ENCODE measurements around the gene OST4. TPM values are rescaled to one million over a fixed set of nuclear protein-coding genes. Genes with fewer than 3 reads are reported as not detected.
"Not testable (repeated sequence)": the region's sequence is repeated elsewhere in the genome, so short reads cannot be mapped to it uniquely, and the experiment has no call there.

Gene OST4
- polyA plus RNA-seq (ENCODE audit: insufficient read length), result 228 TPM

- peak; percentile 77 for DNase-seq (ENCODE audit: low read depth)
These were observed at the start of gene OST4 for GRCh38 chr2:27071277-27071989. Gene OST4 (minus strand): TSS chr2:27071654.

GRCh38 chr2:27119330-27119670, 47.8 kb upstream of the OST4 start:
- DNase-seq (ENCODE audit: low read depth), result not testable (repeated sequence)

GRCh38 chr2:27118525-27119329, 47.3 kb upstream of the OST4 start, which contains the start of gene CGREF1:
Gene CGREF1 (minus strand): TSS chr2:27119128. CDS start chr2:27104366, 14,762 bp downstream.
- DNase-seq (ENCODE audit: low read depth), result no peak

GRCh38 chr2:27117995-27118524, 46.6 kb upstream of the OST4 start:
- no peak for DNase-seq (ENCODE audit: low read depth)

DNA sequence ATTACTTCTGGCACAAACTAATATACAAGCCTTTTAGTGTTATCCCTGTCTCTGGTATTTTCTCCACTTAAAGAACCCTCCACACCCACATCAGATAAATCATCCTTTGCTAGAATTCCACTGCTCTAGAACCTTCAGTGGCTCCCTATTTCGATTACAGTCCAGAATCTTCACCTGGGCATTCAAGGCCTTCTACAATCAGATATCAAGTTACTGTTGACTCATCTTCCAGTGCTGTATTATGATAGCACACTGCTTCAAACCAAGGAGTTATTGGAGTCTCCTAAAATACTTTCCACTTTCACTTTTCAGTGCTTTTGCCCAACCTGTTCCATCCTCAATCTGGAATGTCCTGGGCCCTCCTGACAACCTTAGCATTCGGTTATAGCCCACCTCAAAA, 44.1 kb upstream of the OST4 start:
- DNase-seq (ENCODE audit: low read depth), result no peak

DNA sequence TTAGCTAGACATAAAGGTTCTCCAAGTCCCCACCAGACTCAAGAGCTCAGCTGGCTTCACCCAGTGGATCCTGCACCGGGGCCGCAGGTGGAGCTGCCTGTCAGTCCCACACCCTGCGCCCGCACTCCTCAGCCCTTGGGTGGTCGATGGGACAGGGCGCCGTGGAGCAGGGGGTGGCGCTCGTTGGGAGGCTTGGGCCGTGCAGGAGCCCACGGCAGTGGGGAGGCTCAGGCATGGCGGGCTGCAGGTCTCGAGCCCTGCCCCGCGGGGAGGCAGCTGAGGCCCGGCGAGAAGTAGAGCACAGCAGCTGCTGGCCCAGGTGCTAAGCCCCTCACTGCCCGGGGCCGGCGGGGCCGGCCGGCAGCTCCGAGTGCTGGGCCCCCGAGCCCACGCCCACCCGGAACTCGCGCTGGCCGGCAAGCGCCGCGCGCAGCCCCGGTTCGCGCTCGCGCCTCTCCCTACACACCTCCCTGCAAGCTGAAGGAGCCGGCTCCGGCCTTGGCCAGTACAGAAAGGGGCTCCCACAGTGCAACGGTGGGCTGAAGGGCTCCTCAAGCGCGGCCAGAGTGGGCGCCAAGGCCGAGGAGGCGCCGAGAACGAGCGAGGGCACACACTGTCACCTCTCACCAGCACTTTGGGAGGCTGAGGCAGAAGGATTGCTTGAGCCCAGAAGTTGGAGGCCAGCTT, 40.1 kb upstream of the OST4 start:
- DNase-seq (ENCODE audit: low read depth), result not testable (repeated sequence)

DNA sequence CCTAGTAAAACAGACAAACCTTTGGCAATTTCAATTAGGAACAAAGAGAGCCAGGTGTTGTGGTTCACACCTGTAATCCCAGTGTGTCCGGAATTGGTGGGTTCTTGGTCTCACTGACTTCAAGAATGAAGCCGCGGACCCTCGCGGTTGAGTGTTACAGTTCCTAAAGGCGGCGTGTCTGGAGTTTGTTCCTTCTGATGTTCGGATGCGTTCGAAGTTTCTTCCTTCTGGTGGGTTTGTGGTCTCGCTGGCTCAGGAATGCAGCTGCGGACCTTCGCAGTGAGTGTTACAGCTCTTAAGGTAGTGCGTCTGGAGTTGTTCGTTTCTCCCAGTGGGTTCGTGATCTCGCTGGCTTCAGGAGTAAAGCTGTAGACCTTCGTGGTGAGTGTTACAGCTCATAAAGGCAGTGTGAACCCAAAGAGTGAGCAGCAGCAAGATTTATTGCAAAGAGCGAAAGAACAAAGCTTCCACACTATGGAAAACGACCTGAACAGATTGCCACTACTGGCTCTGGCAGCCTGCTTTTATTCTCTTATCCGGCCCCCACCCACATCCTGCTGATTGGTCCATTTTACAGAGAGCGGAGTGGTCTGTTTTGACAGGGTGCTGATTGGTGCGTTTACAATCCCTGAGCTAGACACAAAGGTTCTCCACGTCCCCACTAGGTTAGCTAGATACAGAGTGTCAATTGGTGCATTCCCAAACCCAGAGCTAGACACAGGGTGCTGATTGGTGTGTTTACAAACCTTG, 39.3 kb upstream of the OST4 start:
- DNase-seq (ENCODE audit: low read depth), result not testable (repeated sequence)

- DNase-seq (ENCODE audit: low read depth), result no peak
These were observed 37.6 kb upstream of the OST4 start for GRCh38 chr2:27109083-27109482.

- DNase-seq (ENCODE audit: low read depth), result no peak
These were observed 36.8 kb upstream of the OST4 start for GRCh38 chr2:27108221-27108620.

- no peak for DNase-seq (ENCODE audit: low read depth)
These were observed 34.5 kb upstream of the OST4 start for GRCh38 chr2:27105981-27106380.

DNA sequence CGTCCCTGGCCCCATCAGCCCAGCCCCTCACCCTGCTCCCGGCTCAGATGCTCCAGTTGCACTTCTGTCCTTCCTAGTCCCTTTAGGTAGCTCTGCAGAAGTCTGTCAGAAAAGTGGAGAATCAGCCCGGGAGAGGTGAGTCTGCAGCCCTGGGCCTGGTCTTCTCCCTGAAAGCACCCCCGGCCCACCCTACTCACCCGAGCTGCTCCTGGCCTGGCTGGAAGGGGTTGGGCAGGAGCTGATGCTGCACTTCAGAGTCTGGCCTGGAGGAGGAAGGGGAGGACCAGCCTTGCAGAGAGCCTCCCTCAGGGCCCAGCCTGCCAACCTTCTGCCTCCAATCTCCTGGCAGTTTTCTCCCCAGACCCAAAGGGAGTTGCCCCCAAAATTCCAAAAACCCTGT, 30.9 kb upstream of the OST4 start:
- DNase-seq (ENCODE audit: low read depth), result no peak

DNA sequence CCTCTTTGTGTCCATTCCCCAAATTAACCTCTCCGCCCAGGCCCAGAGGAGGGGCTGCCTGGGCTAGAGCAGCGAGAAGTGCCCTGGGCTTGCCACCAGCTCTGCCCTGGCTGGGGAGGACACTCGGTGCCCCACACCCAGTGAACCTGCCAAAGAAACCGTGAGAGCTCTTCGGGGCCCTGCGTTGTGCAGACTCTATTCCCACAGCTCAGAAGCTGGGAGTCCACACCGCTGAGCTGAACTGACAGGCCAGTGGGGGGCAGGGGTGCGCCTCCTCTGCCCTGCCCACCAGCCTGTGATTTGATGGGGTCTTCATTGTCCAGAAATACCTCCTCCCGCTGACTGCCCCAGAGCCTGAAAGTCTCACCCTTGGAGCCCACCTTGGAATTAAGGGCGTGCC, 28.6 kb upstream of the OST4 start:
- DNase-seq (ENCODE audit: low read depth), result no peak

DNA sequence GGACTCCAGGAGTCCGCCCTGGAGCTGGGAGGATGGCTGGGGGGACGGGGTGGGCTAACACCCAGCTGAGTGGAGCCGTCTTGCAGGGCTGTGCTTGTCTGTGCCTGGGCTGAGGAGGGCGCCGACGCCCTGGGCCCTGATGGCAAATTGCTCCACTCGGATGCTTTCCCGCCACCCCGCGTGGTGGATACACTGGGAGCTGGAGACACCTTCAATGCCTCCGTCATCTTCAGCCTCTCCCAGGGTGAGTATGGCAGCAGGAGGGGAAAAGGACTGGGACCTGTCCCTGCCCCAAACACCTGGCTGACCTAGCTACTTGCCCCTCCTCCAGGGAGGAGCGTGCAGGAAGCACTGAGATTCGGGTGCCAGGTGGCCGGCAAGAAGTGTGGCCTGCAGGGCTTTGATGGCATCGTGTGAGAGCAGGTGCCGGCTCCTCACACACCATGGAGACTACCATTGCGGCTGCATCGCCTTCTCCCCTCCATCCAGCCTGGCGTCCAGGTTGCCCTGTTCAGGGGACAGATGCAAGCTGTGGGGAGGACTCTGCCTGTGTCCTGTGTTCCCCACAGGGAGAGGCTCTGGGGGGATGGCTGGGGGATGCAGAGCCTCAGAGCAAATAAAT, 28.0 kb upstream of the OST4 start:
- DNase-seq (ENCODE audit: low read depth), result no peak

DNA sequence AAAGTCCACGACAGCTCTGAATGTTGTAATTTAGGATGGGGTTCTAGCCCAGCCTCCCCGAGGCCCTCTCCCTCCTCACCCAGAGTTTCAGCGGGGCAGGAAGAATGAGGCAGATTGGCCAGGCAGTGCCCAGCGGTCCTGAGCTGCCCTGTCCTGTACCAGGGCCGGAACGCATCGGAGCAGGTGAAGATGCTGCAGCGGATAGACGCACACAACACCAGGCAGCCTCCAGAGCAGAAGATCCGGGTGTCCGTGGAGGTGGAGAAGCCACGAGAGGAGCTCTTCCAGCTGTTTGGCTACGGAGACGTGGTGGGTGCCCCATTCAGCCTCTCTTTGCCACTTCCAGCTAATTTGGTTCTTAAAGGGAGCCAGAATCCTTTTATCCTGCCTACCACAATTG, 25.9 kb upstream of the OST4 start:
- no peak for DNase-seq (ENCODE audit: low read depth)

- DNase-seq (ENCODE audit: low read depth), result no peak
These were observed 25.4 kb upstream of the OST4 start for GRCh38 chr2:27096748-27097297.

DNA sequence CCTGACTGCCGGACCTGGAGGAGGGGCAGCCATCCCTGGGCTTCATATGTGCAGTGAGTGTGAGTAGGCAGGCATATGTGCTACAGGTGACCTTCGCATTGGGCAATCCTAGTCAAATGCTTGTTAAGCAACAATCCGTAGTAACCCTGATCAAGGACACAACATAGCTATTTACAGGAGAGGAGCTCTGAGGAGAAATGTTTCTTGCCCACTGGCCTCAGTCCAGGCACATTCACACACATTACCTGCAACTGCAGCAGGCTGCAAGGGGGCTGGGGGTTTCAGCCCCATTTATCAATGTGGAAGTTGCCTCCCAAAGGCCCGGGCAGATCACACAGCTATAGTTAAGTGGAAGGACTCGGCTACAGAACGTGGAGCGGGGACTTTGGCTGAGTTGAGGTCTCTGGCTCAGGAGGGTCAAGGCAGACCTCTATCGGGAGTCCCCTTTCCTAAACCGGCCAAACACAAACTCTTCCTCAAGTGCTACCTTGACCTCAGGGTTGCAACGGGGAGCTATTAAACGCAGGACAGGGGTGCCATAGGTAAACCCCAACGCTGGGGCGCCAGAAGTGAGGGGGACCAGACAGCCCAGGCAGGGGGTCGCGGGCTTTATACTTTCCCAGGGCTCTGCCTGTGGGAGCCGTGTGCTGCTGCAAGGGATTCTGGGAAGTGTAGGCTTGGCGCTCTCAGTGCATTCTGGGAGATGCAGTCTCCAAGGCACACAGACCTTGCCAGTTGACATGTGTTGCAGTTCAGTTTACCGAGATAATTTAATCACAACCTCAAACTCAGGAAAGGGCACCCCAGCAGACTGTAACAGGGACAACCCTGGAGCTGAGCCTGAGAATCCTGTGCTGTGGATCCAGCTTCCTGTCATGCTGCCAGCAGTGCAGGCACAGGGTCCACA, 24.5 kb upstream of the OST4 start:
- DNase-seq (ENCODE audit: low read depth), result no peak

DNA sequence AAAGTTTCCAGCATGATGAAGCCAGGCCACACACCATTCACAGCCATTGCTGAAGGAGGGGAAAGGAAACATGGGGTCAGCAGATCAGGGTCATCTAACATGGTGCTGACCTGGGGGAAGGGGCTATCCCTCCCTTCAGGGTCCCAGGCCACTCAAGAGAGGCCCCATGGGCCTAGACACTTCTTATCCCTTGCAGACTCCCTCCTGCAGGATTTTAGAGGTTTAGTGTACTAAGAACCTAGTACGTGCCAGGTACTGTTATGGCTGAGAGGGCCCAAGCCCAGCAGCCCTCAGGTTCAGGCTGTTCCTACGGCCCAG, 23.9 kb upstream of the OST4 start:
- no peak for DNase-seq (ENCODE audit: low read depth)

- no peak for DNase-seq (ENCODE audit: low read depth)
These were observed 23.0 kb upstream of the OST4 start for GRCh38 chr2:27094353-27094984.

Data from forelimb muscle (tissue), 1 donor.